ENCODE measurements around the gene ZNF45.
"Not testable (repeated sequence)": the region's sequence is repeated elsewhere in the genome, so short reads cannot be mapped to it uniquely, and the experiment has no call there.

The ZNF45 gene

DNA sequence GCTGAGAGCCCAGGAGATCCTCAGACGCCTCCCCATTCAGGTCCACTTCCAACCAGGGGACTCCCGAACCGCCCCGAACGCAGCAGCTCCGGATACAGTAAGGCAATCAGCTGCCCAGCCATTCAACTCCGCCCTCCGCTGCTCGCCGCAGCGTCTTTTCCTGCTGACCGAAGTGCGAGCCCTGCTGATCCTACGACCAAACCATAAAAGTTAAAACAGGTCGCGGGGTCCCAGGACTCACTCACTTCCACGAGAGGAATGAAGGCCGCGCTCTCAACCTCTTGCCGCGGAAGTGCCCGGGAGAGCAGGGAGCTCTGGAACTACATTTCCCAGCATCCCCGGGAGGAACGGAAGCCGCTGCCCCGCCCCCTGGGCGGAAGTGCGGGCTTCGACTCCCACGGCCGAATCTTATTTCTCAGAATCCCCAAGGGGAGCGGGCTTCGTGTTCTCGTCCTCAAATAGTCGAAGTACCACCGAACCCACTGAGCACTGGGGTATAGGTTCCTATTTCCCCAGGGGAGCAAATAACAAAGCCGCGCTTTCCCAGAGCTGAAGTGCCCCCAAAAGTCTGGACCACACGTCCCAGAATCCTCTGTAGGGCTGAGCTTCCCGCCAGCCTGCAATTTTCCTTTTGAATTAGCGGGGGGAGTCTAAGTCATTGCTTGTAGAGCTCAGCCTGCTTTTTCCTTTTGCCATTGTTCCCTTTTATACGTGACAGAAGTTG lies at the start of gene ZNF45:
ZNF45 (minus strand) TSS at position 298 of the 724 bp plus-strand sequence. CDS start 13,097 bp downstream, outside the sequence.
- DNase-seq = peak; percentile 90 to 91

DNA sequence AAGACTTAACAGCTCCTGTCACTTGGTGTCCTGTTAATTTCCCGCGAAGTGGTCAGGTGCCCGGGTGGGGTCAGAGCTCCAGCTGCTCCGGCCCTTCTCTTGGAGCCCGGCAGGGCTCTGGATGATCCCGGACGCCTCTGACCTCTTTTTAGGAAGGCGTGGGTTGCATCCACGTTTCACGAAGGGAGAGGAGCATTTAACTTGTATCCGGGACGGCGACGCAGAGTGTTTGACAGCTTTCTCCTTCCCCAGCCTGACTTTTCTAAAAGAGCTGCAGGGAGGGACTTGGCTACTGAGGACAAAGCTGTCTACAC lies 49.6 kb upstream of the ZNF45 start:
- DNase-seq = no peak

DNA sequence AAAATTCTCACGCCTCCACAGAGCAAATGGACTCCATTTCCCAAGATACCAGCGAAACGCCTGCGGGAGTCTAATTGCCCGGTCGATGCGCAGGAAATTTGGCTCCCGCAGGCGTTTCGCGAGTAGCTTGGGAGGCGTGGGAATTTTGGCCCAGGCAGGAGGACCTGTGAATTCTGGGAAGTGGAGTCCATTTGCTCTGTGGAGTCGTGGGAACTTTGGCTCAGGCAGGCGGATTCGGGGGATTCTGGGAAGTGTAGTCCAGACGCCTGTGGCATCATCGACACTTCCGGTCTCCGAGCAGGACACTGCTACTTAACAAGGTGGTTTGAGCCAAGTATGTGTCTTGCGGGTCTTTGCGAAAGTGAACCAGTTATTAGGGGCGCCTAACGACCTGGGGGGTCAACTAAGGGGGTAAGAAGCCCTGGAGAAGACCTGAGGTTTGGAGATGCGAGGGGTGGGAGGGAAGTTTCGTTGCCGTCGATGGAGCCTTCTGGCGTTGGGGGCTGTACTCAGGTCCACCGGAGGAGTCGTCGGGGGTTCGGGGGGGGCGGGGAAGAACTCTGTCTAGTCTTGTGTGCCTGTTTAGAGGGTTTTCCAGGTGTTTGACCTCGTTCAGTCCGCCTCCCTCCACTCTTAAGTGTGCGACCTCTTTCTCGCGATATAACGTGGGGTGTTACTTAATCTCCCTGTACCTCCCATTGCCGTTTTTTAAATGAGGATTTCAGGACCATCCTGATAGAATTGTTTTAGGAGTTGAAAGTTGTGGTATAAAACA lies 49.0 kb upstream of the ZNF45 start, which contains the start of gene ZNF155:
ZNF155 (plus strand) TSS at position 277 of the 775 bp plus-strand sequence. CDS start 4,356 bp downstream, outside the sequence.
- DNase-seq = peak; percentile 81 to 85

DNA sequence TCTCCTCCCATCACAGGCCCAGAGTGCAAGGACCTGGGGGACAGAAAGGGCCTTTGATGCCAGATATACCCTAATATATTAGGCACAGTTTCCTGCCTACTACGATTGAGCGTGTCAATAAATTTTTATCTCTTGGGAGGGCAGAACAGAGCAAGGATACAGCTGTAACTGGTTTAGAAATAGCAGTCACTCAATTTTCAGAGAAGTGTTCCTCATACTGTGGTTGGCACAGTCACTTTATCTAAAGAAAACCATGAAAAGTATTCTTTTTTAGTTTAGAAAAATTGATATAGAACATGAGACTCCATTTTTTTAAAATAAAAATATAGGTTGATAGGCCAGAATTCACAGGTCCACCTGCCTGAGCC lies 48.4 kb upstream of the ZNF45 start:
- DNase-seq = no peak

DNA sequence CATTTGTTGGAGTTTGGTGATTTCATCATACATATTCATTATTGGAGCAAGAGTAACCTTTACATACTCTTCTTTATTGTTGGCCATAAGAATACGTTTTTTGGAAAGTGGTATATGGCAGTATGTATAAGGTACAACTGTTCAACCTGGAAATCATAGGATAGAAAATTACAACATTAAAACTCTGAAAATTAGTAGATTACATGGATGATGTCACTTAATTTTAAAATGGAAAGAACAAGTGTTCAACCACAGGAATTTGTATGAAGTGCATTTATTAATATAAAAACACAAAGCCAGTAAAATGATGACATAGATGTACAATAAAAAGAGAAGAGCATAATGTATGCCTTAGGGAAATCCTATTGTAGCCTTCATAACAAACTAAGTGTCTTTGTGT lies 41.6 kb upstream of the ZNF45 start:
- DNase-seq = no peak

DNA sequence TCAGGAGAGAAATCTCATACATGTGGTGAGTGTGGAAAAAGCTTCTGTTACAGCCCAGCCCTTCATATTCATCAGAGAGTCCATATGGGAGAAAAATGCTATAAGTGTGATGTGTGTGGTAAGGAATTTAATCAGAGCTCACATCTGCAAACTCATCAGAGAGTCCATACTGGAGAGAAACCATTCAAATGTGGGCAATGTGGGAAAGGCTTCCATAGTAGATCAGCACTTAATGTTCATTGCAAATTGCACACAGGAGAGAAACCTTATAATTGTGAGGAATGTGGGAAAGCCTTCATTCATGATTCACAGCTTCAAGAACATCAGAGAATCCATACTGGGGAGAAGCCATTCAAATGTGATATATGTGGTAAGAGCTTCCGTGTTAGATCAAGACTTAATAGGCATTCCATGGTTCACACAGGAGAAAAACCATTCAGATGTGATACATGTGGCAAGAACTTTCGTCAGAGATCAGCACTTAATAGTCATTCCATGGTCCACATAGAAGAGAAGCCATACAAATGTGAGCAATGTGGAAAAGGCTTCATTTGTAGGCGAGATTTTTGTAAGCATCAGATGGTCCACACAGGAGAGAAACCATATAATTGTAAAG lies 31.1 kb upstream of the ZNF45 start:
- no peak for DNase-seq

DNA sequence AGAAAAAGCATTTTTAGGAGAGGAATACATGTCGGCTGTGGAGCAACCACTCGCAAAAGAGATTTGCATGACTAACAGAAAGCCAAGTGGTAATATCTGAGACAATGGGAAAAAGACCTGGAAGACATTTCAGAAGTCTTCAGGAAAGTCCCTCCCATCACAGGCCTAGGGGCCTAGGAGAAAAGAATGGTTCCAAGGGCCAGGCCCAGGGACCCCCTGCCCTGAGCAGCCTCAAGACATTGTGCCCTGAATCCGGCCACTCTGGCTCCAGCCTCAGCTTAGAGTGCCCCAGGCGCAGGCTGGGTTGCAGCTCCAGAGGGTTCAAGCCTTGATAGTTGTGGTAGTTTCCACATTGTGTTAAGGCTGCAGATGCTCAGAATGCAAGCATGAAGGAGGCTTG lies 25.3 kb upstream of the ZNF45 start:
- DNase-seq = no peak

DNA sequence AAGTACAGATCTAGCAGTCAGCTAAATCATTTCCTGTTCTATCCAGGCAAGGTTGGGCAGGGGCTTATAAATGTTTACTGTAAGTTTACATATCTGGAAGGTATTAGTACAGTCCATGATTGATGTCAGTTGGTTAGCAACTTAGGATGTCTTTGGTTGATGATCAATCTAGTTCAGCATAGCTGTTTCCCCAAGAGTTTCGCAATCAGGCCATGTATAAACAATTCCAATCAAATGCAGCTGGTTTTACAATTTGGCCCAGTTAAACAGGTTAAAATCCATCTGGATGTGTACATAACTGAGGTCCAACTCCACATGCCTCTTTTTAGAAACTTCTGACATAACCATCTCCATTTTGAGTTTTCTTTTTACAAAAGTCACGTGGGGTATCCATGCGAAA lies 22.8 kb upstream of the ZNF45 start:
- DNase-seq = no peak

DNA sequence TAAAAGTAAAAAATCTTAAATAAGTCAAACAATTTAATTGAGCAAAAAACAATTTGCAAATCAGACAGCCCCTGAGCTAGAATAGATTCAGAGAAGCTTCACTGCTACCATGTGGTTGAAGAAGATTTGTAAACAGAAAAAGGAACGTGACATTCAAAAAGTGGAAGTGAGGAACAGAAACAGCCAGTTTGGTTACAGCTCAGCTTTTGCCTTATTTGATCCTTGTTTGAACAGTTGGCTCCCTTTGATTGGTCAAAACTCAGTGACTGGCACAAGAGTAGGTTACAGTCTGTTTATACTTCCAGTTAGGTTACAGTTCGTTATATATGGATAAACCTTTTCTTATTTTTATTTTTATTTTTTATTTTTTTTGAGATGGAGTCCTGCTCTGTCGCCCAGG lies 21.7 kb upstream of the ZNF45 start:
- DNase-seq = no peak

DNA sequence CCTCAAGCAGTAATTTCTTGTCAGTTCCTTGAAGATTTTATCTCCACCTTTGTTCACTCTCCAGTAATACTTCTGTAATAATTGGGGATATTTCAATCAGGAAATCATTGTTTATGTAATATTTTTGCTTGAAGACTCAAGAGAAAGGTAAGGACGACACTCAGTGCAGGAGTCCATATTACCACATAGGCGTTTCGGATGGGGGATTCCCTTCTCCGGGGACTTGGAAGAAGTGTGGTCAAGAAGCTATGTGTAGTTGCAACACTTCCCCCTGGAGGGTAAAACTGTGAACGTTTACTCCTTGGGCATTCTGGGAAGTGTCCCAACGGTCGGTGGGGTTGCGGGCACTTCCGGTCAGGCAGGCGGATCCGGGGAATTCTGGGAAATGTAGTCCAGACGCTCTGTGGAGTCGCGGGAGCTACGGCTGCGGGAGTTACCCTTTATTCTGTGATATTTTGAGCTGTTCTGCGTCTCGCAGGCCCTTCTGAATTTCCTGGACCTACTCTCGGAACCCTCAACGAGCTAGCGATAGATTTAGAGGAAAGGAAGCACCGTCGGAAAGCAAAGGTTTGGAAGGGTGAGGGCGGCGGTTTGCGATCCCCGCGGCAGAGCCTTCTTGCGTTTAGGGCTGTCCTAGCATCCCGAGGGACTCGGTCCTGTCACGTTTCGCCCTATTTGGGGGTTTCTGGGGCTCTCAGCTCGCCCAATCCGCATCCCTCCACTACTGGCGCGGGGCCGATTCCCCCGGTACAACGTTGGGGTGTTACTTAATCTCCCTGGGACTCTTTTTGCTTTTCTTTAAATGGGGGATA lies 16.0 kb upstream of the ZNF45 start, which contains the start of gene ZNF221:
ZNF221 (plus strand) TSS at position 395 of the 812 bp plus-strand sequence. CDS start 11,499 bp downstream, outside the sequence.
- DNase-seq = peak; percentile 79 to 82

DNA sequence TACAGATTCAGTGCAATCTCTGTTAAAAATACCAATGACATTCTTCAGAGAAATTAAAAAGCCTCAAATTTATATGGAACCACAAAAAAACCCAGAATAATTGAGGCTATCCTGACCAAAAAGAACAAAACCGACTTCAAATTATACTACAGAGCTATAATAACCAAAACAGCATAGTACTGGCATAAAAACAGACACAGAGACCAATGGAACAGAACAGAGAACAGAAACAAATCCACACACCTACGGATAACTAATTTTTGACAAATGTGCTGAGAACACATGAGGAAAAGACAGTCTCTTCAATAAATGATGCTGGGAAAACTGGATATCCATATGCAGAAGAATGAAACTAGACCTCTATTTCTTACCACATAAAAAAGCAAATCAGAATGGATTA lies 14.7 kb upstream of the ZNF45 start:
- not testable (repeated sequence) for DNase-seq

DNA sequence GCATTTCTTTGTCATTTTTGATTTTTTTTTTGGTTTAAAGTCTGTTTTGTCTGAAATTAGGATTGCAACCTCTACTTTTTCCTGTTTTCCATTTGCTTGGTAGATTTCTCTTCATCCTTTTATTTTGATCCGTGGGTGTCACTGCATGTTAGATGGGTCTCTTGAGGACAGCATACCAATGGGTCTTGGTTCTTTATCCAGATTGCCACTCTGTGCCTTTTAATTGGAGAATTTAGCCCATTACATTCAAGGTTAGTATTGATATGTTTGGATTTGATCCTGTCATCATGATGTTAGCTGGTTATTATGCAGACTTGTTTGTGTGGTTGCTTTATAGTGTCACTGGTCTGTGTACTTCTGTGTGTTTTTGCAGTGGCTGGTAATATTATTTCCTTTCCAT lies 12.3 kb upstream of the ZNF45 start:
- not testable (repeated sequence) for DNase-seq

DNA sequence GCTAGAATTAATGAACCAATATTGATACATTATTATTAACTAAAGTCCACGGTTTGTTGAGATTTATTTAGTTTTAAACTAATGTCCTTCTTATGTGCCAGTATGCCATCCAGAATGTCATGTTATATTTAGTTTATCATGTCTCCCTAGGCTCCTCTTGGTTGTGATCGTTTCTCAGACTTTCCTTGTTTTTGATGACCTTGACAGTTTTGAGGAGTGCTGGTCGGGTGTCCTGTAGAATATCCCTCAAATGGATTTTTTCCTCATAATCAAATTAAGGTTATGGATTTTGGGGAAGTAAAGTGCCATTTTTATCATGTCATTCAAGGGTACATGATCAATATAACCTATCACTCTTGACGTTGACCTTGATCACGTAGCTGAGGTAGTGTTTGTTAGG lies 6.1 kb upstream of the ZNF45 start:
- DNase-seq = no peak

DNA sequence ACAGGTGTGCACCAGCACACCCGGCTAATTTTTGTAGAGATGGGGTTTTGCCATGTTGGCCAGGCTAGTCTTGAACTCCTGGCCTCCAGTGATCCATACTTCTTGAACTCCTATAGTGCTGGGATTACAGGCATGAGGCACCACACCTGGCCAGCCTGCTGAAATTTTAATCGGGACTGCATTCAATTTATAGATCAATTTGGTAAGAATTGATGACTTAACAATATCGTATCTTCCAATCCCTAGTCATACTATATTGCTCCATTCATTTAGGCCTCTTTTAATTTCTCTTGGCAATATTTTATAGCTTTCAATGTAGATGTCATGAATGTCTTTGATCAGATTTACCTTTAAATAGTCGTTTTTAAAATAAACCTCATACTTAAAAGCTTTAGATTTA lies 5.6 kb upstream of the ZNF45 start:
- DNase-seq = no peak

DNA sequence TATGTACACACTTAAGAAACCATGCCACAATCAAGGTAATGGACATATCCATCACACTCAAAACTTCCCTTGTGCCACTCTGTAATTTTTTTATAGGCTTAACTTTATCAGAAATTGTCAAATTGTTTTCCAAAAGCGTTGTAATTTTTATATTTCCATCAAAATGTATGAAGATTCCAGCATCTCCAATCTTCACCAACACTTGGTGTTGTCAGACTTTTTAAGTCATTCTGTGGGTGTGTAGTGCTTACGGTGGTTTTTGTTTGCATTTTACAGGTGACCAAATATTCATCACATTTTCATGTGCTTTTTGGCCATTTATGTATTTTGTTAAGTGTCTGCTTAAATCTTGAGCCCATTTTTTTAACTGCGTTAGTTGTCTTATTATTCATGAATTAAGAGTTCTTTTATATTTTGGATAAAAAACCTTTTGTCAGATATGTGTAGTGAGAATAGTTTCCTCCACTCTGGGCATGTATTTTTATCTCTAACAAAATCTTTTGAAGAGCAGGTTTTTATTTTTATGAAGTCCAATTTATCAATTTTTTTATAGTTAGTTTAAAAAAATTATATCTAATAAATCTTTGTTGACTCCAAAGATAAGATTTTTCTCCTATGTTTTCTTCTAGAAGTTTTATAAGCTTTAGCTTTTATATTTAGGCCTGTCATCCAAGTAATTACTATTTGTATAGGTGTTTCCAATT lies 4.6 kb upstream of the ZNF45 start:
- DNase-seq = no peak

DNA sequence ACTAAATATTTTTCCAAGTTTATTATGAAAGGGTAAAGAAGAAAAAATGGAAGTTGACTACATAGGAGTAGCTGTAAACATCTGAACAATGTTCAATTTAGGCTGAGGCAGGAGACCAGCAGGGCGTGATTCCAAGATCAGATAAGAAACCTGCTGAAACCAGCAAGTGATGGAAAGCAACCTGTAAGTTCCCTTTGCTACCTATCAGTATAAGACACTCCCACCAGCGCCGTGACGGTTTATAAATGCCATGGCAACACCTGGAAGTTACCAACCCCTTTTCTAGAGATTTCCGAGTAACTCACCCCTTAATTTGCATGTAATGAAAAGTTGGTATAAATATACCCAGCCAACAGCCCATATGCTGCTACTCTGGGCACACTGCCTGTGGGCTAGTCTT lies 1.1 kb upstream of the ZNF45 start:
- DNase-seq = peak in 1 of 2 donors; percentile 1

DNA sequence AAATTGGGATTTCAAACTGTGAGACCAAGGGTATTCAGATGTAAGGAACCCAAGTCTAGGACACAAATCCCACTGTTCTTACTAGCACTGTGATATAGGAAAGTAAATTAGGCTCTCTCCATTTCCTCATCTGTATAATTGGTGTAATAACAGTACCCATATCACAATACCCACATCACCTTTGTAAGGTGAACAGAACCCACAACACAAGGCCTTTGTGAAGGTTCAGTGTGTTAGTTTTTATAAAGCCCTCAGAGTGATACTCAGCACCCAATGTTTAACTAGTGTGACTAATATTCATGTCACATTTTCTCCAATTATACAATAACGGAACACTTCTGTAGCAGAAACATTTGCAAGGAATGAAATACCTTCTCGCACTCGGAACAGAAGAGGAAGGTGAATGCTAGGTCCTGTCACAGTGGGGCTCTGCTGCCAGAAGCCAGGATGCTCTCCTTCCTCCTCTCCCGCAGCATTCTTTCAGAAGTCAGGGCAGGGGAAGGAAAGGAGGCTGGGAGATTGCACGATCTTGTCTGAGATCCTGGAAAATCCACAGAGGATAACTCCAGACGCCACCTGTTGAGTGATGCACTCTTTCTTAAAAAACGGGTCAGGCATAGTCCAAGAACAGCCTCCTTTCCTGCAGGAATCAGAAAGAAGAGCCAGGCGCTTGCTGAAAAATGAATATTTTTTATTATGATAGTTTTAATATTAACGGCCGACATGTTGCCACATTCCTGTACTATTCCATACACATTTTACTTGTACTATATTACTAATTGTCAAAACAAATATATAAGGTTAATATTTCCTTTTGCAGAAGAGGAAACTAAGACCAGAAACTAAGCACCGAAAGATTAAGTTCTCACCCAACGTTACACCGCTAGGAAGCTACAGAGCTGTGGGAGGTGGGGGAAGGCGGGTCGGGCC lies 762 bp downstream of the ZNF45 start:
- DNase-seq = no peak

DNA sequence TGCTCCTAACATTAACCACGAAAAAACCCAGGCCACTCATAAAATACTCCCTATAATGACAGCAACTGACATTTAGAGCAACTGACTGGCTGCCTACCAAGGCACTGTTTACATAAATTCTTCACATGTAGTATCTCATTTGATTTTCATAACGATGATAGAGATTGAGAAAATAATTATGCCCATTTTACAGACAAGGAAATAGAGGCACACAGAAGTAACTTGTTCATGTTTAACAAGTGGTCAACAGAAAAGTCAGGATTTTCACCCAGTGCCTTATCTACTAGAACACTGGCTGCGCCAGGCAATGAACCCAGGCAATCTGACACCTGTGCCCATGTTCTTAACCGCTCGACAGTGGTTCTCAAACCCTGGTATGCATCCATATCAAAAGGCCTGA lies 6.3 kb downstream of the ZNF45 start:
- no peak for DNase-seq

DNA sequence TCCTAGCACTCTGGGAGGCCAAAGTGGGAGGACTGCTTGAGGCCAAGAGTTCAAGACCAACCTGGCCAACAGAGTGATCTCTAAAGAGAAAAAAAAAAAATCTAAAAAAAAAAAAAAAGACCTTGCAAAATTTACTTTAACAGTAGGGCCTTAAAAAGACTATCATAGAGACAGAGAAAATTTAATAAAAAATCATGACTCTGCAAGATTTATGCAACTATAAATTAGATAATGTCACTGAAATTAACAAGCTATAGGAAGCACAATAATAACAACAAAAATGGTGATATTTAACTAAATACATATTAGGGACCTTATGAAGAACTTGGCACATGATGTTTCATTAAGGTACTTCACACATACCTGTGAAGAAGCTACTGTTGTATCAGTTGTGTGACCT lies 11.2 kb downstream of the ZNF45 start:
- DNase-seq = no peak

DNA sequence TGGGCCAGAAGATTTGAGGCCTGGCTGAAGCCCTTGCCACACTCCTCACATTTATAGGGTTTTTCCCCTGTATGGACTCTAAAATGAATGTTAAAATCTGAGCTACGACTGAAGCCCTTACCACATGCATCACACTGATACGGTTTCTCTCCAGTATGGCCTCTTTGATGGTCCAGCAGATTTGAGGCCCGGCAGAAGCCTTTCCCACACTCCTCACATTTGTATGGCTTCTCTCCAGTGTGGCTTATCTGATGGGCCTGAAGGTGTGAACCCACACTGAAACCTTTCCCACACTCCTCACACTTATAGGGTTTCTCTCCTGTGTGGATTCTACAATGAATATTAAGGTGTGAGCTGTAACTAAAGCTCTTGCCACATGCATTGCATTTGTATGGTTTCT lies 21.0 kb downstream of the ZNF45 start:
- DNase-seq = no peak

DNA sequence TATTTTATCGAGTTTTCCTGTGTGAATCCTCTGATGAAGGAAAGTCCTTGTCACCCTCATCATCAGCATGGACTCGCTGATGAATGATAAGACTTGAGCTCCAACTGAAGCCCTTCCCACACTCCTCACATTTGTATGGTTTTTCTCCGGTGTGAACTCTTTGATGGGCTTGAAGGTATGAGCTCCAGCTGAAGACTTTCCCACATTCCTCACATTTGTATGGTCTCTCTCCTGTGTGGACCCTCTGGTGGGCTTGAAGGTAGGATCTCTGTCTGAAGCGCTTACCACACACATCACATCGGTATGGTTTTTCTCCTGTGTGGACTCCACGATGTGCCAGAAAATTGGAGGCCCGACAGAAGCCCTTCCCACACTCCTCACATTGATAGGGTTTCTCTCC lies 21.7 kb downstream of the ZNF45 start:
- no peak for DNase-seq

All from CD4-positive, alpha-beta T cell treated with Interleukin-4 for 1 hour (primary cell).